ENCODE data around the gene RUFY3. TPM values are rescaled to one million over a fixed set of nuclear protein-coding genes. Genes with fewer than 3 reads are reported as not detected.

The RUFY3 gene
- total and polyA plus RNA-seq, 9 of the 15 experiments (the other 6 are each of a cell fraction or from before 2014, with no cell fraction given) = 4.2 to 31.1 (median 21.5) TPM

- peak in 1 of 3 experiments; percentile 46 for TF ChIP-seq YY1 (IDR thresholded peaks at IDR 0.05; ENCODE audit: borderline replicate concordance in 1 of 3, control insufficient read depth in 1 of 3, extremely low read depth in 1 of 3, insufficient read depth in 3 of 3, insufficient read length in 1 of 3, insufficient replicate concordance in 2 of 3, low read depth in 1 of 3, low read length in 2 of 3)
- TF ChIP-seq ZBTB17 (CRISPR knock-in tag; IDR thresholded peaks at IDR 0.05) = no peak
- TF ChIP-seq ETV6 (IDR thresholded peaks at IDR 0.05; ENCODE audit: borderline replicate concordance in 1 of 2, low read depth in 2 of 2, low read length in 1 of 2) = no peak
- TF ChIP-seq ETV6 (CRISPR knock-in tag; IDR thresholded peaks at IDR 0.05; ENCODE audit: borderline replicate concordance) = no peak
- TF ChIP-seq XRCC5 (IDR thresholded peaks at IDR 0.05; ENCODE audit: low read depth, low read length) = no peak
- no peak for TF ChIP-seq ILF3 (IDR thresholded peaks at IDR 0.05; ENCODE audit: borderline replicate concordance)
- TF ChIP-seq CXXC5 (CRISPR knock-in tag; IDR thresholded peaks at IDR 0.05) = no peak
- peak; percentile 97 for TF ChIP-seq EGR1 (conservative IDR thresholded peaks at IDR 0.05)
- no peak for TF ChIP-seq GABPB2 (CRISPR knock-in tag; conservative IDR thresholded peaks at IDR 0.05)
- no peak for TF ChIP-seq ZNF778 (CRISPR knock-in tag; IDR thresholded peaks at IDR 0.05)
- TF ChIP-seq SIN3A (IDR thresholded peaks at IDR 0.05; ENCODE audit: borderline replicate concordance in 2 of 2, control insufficient read depth in 1 of 2, low read depth in 2 of 2, low read length in 2 of 2) = 0 out of 4 replicates have a peak, but pooled peaks of 1 of the 2 experiments have one; percentile 12
- TF ChIP-seq MECOM (CRISPR knock-in tag; IDR thresholded peaks at IDR 0.05) = no peak
- TF ChIP-seq RBFOX2 (IDR thresholded peaks at IDR 0.05; ENCODE audit: low read depth, low read length) = no peak
- no peak for TF ChIP-seq NFYB (IDR thresholded peaks at IDR 0.05; ENCODE audit: extremely low read depth, insufficient read length)
- TF ChIP-seq MYNN (IDR thresholded peaks at IDR 0.05) = no peak
- no peak for TF ChIP-seq MYNN (CRISPR knock-in tag; IDR thresholded peaks at IDR 0.05)
- no peak for TF ChIP-seq ZNF165 (CRISPR knock-in tag; IDR thresholded peaks at IDR 0.05; ENCODE audit: borderline replicate concordance)
- no peak for TF ChIP-seq SOX6 (IDR thresholded peaks at IDR 0.05)
- no peak for TF ChIP-seq ZNF644 (tag; IDR thresholded peaks at IDR 0.05; ENCODE audit: low read depth)
- no peak for TF ChIP-seq SRSF3 (IDR thresholded peaks at IDR 0.05; ENCODE audit: insufficient read depth, low read length)
- no peak for TF ChIP-seq NCOA2 (IDR thresholded peaks at IDR 0.05; ENCODE audit: partially characterized antibody in 2 of 2)
- no peak for TF ChIP-seq RBM25 (IDR thresholded peaks at IDR 0.05; ENCODE audit: low read depth, low read length, severe bottlenecking)
- no peak for TF ChIP-seq ZFP30 (CRISPR knock-in tag; IDR thresholded peaks at IDR 0.05; ENCODE audit: borderline replicate concordance)
- no peak for TF ChIP-seq TFE3 (CRISPR knock-in tag; IDR thresholded peaks at IDR 0.05)
- peak; percentile 56; the same call in 1 of the 2 replicates for TF ChIP-seq NFRKB (IDR thresholded peaks at IDR 0.05; ENCODE audit: low read depth)
- no peak for TF ChIP-seq PTRF (tag; IDR thresholded peaks at IDR 0.05)
- TF ChIP-seq, protein P1, sequence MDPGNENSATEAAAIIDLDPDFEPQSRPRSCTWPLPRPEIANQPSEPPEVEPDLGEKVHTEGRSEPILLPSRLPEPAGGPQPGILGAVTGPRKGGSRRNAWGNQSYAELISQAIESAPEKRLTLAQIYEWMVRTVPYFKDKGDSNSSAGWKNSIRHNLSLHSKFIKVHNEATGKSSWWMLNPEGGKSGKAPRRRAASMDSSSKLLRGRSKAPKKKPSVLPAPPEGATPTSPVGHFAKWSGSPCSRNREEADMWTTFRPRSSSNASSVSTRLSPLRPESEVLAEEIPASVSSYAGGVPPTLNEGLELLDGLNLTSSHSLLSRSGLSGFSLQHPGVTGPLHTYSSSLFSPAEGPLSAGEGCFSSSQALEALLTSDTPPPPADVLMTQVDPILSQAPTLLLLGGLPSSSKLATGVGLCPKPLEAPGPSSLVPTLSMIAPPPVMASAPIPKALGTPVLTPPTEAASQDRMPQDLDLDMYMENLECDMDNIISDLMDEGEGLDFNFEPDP (CRISPR knock-in tag; IDR thresholded peaks at IDR 0.05) = no peak
- no peak for TF ChIP-seq ZNF561 (CRISPR knock-in tag; conservative IDR thresholded peaks at IDR 0.05)
These were observed 33.0 kb upstream of the RUFY3 start (continued) for GRCh38 chr4:70688795-70689231.

Measured in K562 (cell line).